ENCODE data around the gene GPR26.

The GPR26 gene, protein sequence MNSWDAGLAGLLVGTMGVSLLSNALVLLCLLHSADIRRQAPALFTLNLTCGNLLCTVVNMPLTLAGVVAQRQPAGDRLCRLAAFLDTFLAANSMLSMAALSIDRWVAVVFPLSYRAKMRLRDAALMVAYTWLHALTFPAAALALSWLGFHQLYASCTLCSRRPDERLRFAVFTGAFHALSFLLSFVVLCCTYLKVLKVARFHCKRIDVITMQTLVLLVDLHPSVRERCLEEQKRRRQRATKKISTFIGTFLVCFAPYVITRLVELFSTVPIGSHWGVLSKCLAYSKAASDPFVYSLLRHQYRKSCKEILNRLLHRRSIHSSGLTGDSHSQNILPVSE

GRCh38 chr10:123666318-123667236 lies at the start of gene GPR26:
Gene GPR26, plus strand, starts transcription at chr10:123666355. Its CDS starts 53 bp downstream, at chr10:123666408.
- peak; percentile 82 for DNase-seq (ENCODE audit: low read depth, low spot score)

DNA sequence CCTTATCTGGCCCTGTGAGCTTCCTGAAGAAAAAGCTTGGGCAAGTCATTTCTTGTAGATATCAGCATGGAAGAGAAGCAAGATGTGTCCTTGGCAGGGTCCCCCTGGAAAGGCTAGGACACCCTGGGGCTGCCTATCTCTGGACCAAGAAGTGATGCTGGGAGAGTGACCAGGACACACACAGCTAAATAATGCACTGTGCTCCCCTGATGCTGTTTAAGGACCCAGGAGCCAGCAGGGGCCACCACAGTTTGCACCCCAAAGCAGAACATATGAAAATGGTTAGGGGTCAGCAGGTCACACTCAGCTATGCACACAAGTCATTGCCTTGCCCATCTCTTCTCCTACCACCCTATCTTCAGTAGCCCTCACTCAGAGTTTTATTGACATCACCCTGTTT lies 47.9 kb upstream of the GPR26 start:
- DNase-seq (ENCODE audit: low read depth, low spot score): no peak

DNA sequence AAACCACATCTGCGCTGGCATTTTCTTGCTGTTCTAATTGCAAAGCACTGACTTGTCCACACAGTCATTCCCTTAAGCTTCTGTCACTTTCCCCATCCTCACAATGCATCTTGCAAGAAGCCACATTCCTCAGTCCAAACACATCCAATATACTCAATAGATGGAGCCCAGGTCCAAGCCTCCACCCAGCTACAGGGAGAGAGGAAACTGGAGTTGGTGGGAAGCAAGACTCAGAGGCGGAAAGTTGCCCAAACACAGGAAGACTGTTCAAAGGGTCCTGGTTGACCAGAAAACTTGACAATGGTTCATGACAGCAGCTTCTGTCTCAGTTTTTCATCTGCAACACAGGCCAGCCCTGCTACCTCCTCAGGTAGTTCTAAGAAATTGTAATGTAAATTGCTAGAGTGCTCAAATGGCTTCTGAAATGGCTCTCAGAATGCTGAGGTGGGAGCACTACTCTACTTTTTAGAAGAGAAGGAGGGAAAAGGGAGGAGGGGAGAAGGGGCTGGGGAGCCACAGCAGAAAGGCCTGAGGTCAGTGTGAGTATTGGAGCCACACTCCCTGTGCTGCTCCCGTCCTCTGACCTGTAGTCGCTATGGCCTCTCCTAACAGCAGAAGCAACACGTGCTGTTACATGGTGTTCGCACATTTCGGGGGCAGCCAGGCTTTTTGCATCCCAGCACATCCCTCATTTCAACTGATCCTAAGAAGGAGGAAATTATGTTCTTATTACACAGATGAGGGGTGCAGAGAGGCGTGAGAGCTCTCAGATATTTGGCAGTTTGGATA lies 46.9 kb upstream of the GPR26 start:
- DNase-seq (ENCODE audit: low read depth, low spot score): no peak

DNA sequence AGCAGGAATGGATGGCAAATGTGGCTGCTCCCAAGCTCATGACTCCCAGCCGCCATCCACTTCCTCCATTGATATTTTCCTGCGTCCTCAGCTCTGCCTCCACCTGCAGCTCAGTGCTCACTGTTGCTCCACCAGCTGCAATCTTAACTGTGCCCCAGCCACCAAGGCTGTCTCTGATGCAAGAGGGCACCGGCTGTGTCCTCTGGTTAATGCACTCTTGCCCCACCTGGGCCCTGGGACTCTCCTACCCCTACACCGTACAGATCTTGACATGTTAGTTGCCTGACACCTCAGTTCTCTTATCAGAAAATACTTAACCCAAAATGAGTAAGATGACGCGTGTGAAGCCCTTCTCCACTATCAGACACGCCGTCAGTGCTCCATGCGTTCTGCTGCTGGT lies 45.5 kb upstream of the GPR26 start:
- no peak for DNase-seq (ENCODE audit: low read depth, low spot score)

GRCh38 chr10:123621492-123621891 lies 44.7 kb upstream of the GPR26 start:
- no peak for DNase-seq (ENCODE audit: low read depth, low spot score)

DNA sequence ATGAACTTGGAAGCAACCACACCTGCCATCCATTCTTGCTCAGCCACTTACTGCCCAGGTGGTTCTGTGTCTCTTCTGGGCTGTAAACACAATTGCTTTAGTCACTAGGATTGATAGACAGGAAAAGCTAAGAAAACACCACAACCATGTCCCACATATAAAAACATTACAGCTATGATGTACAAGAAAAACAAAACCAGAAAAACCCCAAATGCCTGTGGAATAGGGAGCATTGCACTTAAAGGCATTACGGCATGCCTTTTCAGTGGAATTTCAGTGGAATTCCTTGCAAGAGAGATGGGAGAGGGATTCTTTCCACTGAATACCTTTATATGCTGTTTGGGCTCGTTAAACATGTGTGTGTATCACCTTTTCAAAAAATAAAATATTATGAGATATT lies 44.2 kb upstream of the GPR26 start:
- DNase-seq (ENCODE audit: low read depth, low spot score): no peak

GRCh38 chr10:123622381-123622780 lies 43.8 kb upstream of the GPR26 start:
- no peak for DNase-seq (ENCODE audit: low read depth, low spot score)

GRCh38 chr10:123624086-123624485 lies 42.1 kb upstream of the GPR26 start:
- DNase-seq (ENCODE audit: low read depth, low spot score): no peak

GRCh38 chr10:123633106-123633505 lies 33.0 kb upstream of the GPR26 start:
- no peak for DNase-seq (ENCODE audit: low read depth, low spot score)

GRCh38 chr10:123633636-123634035 lies 32.5 kb upstream of the GPR26 start:
- no peak for DNase-seq (ENCODE audit: low read depth, low spot score)

GRCh38 chr10:123634221-123634620 lies 31.9 kb upstream of the GPR26 start:
- no peak for DNase-seq (ENCODE audit: low read depth, low spot score)

DNA sequence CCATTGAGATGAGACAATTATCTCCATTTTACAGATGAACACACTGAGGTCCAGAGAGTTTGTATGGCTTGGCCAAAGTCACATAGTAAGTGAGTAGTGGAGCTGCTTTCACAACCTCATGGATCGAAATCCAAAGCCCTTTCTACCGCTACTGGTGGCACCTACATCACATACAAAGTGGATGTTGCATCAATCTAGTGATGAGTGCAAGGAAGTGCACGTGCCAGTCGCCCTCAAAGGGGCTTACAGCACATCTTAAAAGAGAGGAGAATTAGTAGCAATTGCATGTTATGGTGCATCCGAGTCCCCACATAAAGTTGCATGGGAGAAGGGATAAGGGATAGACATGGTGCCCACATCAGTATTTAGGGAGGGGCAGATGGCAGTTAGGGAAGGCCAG lies 31.0 kb upstream of the GPR26 start:
- DNase-seq (ENCODE audit: low read depth, low spot score): no peak

DNA sequence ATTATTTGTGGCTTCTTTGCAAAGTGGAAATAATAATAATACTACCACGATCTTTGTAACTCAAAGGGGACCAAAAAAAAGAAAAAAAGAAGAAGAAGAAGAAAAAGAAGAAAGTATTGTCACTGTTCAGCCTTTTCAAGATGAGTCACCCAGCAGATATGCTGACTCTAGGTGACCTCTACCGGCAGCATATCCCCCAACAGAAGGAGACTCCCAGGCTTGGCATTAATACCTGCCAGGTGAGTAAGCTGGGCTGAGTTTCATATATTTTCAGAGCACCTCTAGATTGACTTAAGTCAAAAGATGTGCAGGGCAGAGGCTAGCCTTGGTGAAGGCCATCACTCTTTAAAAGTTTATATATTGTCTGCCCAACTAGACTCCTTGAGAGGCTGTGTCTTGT lies 30.4 kb upstream of the GPR26 start:
- DNase-seq (ENCODE audit: low read depth, low spot score): no peak

DNA sequence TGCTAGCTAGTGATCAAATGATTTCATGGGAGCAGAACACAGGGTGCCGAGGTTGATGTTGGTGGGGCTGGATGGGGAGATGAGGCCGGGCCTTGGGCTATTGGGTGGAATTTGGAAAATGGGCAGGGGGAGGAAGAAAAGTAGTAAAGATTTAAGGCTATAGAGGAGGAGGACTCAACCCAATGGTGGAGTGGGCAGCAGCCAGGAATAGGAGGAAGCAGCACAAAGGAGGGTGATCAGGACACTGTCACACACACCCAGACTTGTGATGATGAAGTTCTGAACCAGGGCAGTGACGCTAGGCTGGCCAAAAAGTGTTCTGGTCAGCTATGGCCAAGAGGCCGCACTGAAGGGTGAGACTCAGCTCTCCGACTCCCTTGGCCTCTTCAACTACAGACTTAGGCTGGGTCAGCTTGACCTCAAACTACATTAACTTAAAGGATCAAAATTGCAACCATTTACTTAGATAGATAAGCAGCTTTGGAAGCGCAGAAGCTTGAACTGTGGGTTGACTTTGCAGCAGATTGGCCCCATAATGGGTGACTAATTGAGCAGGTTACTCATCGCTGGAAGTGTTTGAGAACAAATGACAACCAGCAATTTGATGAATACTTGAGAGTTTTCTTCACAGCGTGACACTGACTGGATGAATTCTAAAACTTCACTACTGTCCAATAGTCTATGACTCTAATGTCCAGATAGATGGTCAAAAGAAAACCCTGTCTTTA lies 29.4 kb upstream of the GPR26 start:
- DNase-seq (ENCODE audit: low read depth, low spot score): no peak

- DNase-seq (ENCODE audit: low read depth, low spot score): no peak
These were observed 28.8 kb upstream of the GPR26 start for GRCh38 chr10:123637326-123637880.

- DNase-seq (ENCODE audit: low read depth, low spot score): no peak
These were observed 27.0 kb upstream of the GPR26 start for GRCh38 chr10:123639131-123639530.

GRCh38 chr10:123640016-123640535 lies 26.1 kb upstream of the GPR26 start:
- peak; percentile 81 for DNase-seq (ENCODE audit: low read depth, low spot score)

DNA sequence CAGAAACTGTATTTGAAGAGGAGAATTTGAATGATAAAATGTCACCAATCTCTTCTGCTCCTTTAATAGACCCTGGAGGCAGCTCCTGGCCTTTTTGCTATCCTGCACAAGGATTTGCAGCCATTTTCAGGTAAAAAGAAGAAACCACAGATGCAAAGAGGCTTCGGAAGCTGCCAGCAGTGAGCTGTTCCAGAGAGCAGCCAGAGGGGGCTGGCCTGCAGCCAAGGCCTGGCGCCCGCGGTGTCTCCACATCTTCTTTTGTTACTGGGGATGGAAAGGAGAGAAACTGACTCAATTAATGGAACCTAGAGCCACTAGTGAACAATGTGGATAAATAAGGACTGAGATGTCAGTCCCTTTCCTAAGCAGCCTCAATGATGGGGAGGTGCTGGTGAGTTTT lies 23.9 kb upstream of the GPR26 start:
- DNase-seq (ENCODE audit: low read depth, low spot score): no peak

GRCh38 chr10:123642697-123643096 lies 23.5 kb upstream of the GPR26 start:
- peak; percentile 47 for DNase-seq (ENCODE audit: low read depth, low spot score)

DNA sequence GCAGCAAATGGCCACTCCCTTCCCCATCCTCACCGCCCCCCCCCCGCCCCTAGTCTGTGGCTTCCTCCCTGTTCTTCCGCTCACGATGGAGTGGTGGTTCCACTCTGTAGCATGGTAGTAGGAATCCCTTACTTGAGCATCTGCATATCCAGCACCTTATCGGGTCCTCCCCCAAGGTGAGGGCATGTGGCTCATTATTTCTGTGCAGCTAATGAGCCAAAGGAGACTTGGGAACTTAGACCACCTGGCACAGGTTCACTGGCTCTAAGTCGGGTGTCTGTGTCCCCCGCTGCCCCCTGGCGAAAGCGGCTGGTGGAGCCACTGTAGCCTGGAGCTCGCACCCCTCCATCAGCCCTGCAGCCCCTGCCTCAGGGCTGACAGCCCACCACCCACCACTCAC lies 22.8 kb upstream of the GPR26 start:
- DNase-seq (ENCODE audit: low read depth, low spot score): no peak

- DNase-seq (ENCODE audit: low read depth, low spot score): no peak
These were observed 21.1 kb upstream of the GPR26 start for GRCh38 chr10:123645016-123645415.
